SU-DHL-6 (cell line): Measurements from ENCODE around the gene CDYL2.

ENCODE experiments used
- H2AFZ ChIP-seq: fragments of 200-600 bp; sonication (generic); 2 replicates; pipeline ENCODE4 v1.6.1; 2014; ENCODE audit warnings: low read depth, mild to moderate bottlenecking, moderate library complexity, mixed read lengths, antibody characterized with exemption, low read length; ENCODE audit not compliant: severe bottlenecking
- H3F3A ChIP-seq: fragments of 200-600 bp; shearing (Covaris generic); 2 replicates; pipeline ENCODE4 v1.6.0; 2016; ENCODE audit warnings: antibody characterized with exemption, mild to moderate bottlenecking; ENCODE audit not compliant: insufficient read depth
- H3K27ac ChIP-seq: fragments of 200-600 bp; sonication (generic); 2 replicates; pipeline ENCODE4 v1.5.1; 2016; ENCODE audit warnings: low read depth, mild to moderate bottlenecking, low read length, moderate library complexity, mixed read lengths
- H3K27me3 ChIP-seq: fragments of 200-600 bp; sonication (generic), shearing (Covaris generic); 2 replicates; pipeline ENCODE4 v1.6.0; 2014; ENCODE audit warnings: mild to moderate bottlenecking, low read length
- H3K36me3 ChIP-seq: fragments of 200-600 bp; sonication (generic); 2 replicates; pipeline ENCODE4 v1.6.1; 2014; ENCODE audit warnings: mild to moderate bottlenecking, low read length, mixed read lengths
- H3K4me2 ChIP-seq: fragments of 300-600, 200-600 bp; shearing (Covaris generic), sonication (generic); 2 replicates; pipeline ENCODE4 v1.6.0; 2014; ENCODE audit warnings: low read length, low read depth, mild to moderate bottlenecking; ENCODE audit not compliant: poor library complexity, severe bottlenecking
- H3K4me3 ChIP-seq: fragments of 200-600 bp; sonication (generic); 2 replicates; pipeline ENCODE4 v1.5.1; 2014; ENCODE audit warnings: antibody characterized with exemption, low read length, mild to moderate bottlenecking, mixed read lengths; ENCODE audit not compliant: insufficient read depth, poor library complexity, severe bottlenecking
- H3K79me2 ChIP-seq: fragments of 200-600 bp; sonication (generic); 2 replicates; pipeline ENCODE4 v1.6.1; 2014; ENCODE audit warnings: mild to moderate bottlenecking, low read length, moderate library complexity; ENCODE audit not compliant: insufficient read depth
- H3K9ac ChIP-seq: fragments of 200-600 bp; sonication (generic); 2 replicates; pipeline ENCODE4 v1.7.0; 2014; ENCODE audit warnings: mild to moderate bottlenecking, low read length
- H3K9me2 ChIP-seq: fragments of 200-600 bp; sonication (generic); replicated peaks from 2 replicates; pipeline ENCODE4 v1.6.1; 2014; ENCODE audit warnings: low read length; ENCODE audit not compliant: insufficient read depth
- H3K9me3 ChIP-seq: fragments of 200-600 bp; sonication (generic); 2 replicates; pipeline ENCODE4 v1.6.1; 2014; ENCODE audit warnings: low read length, mixed read lengths; ENCODE audit not compliant: insufficient read depth
- H4K20me1 ChIP-seq: fragments of 200-600 bp; sonication (generic); 2 replicates; pipeline ENCODE4 v1.6.1; 2014; ENCODE audit warnings: low read depth, mild to moderate bottlenecking, antibody characterized with exemption, low read length, moderate library complexity, mixed read lengths
- CTCF ChIP-seq: fragments of 200-600 bp; sonication (generic); IDR thresholded peaks from one replicate; pipeline ENCODE4 v1.5.1; 2017; ENCODE audit warnings: antibody characterized with exemption, mild to moderate bottlenecking, low read length, moderate library complexity; ENCODE audit not compliant: insufficient read depth, poor library complexity, severe bottlenecking
- EZH2phosphoT487 ChIP-seq: fragments of 200-600 bp; sonication (generic), shearing (Covaris generic); conservative IDR thresholded peaks from 2 replicates; pipeline ENCODE4 v1.6.1; 2018; ENCODE audit warnings: mild to moderate bottlenecking, antibody characterized with exemption, low read length, moderate library complexity, mixed read lengths

The CDYL2 gene

GRCh38 chr16:80674884-80675283 is 129.5 kb downstream of the CDYL2 start:
- Histone ChIP-seq H3K9me2 (no peaks in the 10 kb centered on the region), H3K36me3 (no peaks in the 10 kb centered on the region), H4K20me1 (no peaks in the 10 kb centered on the region), H2AFZ (no peak overlapping the region), H3K27ac (no peak overlapping the region), H3K4me2 (no peak overlapping the region), H3K9ac (no peak overlapping the region), H3K4me3 (no peak overlapping the region), H3F3A (no peaks in the 10 kb centered on the region), H3K9me3 (no peaks in the 10 kb centered on the region), H3K79me2 (no peaks in the 10 kb centered on the region), H3K27me3 (no peaks in the 10 kb centered on the region)
- TF ChIP-seq CTCF, result no peak
- TF ChIP-seq EZH2phosphoT487, result no peak

GRCh38 chr16:80672379-80672778 is 132.0 kb downstream of the CDYL2 start:
- Histone ChIP-seq H3K9me2 (no peaks in the 10 kb centered on the region), H3K27ac (no peak overlapping the region), H3K27me3 (no peaks in the 10 kb centered on the region), H3K4me3 (no peak overlapping the region), H3K79me2 (no peaks in the 10 kb centered on the region), H3K36me3 (no peaks in the 10 kb centered on the region), H4K20me1 (no peaks in the 10 kb centered on the region), H3F3A (no peaks in the 10 kb centered on the region), H3K4me2 (no peak overlapping the region), H3K9ac (no peak overlapping the region), H2AFZ (no peak overlapping the region), H3K9me3 (no peaks in the 10 kb centered on the region)
- TF ChIP-seq CTCF, result no peak
- TF ChIP-seq EZH2phosphoT487, result no peak

GRCh38 chr16:80671281-80671849 is 133.0 kb downstream of the CDYL2 start:
- no peaks in the 10 kb centered on the region for H3K36me3 ChIP-seq
- H3K4me3 ChIP-seq, result no peak overlapping the region
- no peaks in the 10 kb centered on the region for H3F3A ChIP-seq
- no peak for TF ChIP-seq EZH2phosphoT487
- no peak for TF ChIP-seq CTCF
- no peaks in the 10 kb centered on the region for H3K9me3 ChIP-seq
- H3K27me3 ChIP-seq, result no peaks in the 10 kb centered on the region
- H4K20me1 ChIP-seq, result no peaks in the 10 kb centered on the region
- H3K9me2 ChIP-seq, result no peaks in the 10 kb centered on the region
- H3K9ac ChIP-seq, result no peak overlapping the region
- no peak overlapping the region for H2AFZ ChIP-seq
- H3K4me2 ChIP-seq, result no peak overlapping the region
- H3K27ac ChIP-seq, result no peak overlapping the region
- no peaks in the 10 kb centered on the region for H3K79me2 ChIP-seq
